Stimulated activated CD4-positive, alpha-beta T cell treated with anti-CD3 and anti-CD28 coated beads, Interleukin-1b, Interleukin-23, amount 100 ng/mL, for 48 hours (primary cell): Measurements from ENCODE around the gene CTDSP2.
"Not testable (repeated sequence)": the region's sequence is repeated elsewhere in the genome, so short reads cannot be mapped to it uniquely, and the experiment has no call there.

Experiments used
- DNase-seq: peaks from one replicate; pipeline ENCODE4 v3.0.0-alpha.2; 2020

CTDSP2 gene

GRCh38 chr12:57832966-57833365 lies 13.6 kb downstream of the CTDSP2 start:
- DNase-seq: no peak

DNA sequence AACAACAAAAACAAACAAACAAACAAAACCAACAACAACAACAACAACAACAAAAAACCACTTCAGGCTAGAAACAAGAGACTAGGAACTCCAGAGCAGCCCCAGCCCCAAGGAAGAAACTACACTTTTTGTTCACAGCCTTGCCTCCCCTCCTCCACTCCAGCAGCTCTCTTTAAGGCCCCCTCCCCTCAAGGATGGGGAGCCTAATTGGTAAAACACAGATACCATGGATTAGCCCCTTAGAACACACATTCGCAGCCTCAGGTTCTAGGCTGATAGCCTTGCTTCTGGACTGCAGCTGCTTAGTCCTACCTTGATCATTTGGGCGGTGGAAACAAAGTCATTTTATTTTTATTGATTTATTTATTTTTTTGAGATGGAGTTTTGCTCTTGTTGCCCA lies 16.1 kb downstream of the CTDSP2 start:
- DNase-seq: no peak

DNA sequence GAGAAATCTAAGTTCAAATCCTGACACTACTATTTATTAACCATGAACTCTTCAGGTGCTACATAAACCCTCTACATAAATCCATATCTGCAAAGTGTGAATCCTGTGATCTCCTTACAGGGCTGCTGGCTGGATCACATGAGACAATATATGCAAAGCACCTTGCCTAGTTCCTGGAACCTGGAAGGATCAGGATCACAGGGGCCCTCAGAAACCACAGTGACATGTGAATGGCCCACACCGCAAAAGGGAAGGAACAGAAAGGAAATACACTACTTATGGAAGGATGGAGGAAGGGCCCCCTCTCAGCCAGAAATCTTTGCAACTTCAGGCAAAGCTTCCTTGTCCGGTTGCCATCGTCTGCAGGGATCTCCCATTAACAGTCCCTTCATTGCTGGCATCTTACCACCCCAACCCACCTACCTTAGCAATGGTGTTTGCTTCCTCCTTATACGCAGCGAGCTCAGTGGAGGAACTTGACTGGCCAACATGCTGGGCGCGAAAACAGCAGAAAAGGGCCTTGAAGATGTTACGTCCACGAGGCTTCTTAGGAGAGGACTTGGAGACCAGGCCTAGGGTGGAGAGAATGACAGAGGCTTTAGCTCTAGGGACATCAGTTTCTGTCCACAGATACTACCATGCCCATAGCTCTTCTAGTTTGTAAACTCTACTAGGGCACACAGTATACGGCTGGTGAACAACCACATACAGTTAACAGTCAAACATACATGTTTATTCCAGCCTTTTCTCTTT lies 17.3 kb downstream of the CTDSP2 start:
- DNase-seq: no peak

DNA sequence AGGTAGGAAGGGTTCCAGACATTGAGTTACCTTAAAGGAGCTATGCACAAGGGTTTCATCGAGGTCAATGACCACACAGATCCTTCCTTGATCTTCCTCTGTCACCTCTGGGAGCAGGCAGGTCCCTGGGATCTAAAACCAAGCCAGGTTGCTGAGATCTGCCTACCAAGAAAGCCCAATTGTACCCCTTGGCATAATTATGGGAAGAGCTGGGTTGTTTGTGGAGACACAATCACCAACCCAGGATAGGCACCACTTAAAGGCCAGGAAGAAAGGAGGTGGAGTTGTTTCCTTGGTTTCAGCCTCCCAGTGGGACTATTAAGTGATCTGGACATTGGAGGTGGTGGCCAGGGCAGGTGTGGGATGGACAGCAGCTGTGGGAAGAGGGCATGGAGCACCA lies 19.6 kb downstream of the CTDSP2 start:
- DNase-seq: no peak

DNA sequence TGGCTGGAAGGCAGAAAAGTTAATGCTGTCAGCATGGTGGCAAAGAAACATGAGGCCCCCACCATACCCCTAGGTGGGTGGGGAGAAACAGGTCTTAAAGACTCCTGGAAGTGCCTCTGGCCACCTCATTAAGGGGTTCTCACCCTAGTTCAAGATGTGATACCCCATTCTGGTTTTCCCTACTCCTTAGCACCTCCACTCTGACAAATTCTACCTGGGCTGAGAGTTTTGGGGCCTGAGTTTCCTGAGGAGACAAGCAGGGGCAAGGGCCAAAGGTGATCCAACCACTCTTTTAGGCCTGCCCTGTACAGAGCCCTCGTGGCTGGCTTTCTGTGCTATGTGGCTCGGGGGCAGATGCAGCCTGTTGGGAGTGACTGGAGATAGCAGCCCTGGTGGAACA lies 20.1 kb downstream of the CTDSP2 start:
- no peak for DNase-seq

DNA sequence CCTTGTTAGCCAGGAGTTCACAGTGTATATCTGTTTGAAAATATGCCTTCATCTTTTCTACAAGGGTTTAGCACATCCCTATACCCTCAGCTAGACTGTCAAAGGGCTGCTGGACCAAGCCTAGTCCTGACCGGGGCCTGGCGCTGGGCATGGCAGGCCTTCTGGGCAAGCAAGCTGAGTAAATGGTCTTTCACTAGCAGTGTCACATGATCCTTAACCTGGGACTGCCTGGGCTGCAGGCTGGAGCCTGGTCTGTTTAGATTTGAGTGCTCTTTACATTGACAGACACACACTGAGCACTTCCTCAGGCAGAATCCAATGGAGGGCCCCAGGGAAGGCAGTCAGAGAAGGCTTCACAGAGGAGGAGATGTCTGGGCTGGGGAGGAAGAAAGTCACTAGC lies 21.1 kb downstream of the CTDSP2 start:
- no peak for DNase-seq

DNA sequence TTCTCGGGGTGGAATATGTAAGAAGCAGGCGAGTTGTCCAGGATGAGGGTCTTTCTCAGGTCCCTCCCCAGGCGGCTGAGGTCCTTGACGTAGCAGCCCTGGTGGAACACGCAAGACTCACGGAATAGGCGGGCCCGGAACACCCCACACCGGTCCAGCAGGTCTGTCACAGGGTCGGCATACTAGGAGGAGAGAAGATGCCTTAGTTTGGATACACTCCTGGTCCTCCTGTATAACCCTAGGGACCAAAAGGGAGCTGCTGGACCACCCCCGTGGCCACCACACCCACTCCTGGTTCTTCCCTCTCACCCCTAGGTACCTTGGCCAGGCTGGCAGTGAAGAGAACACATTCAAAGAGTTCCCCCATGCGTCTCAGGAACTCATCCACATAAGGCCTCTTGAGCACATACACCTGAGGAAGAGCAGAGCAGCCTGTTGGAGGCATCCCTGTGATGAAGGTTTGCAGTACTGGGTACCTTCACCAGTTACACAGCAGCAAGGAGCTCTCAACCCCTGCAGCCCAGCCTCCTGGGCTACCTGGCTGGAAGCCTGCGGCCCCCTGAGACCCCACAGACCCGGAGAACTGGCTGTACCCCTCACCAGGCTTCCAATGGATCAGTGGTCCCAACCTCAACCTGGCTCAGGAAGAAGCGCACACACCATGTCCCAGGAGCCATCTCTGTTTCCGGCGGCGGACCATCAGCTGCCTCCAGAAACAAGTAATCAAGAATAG lies 22.5 kb downstream of the CTDSP2 start:
- DNase-seq: no peak

- DNase-seq: no peak
Measured at GRCh38 chr12:57823131-57823907, 23.2 kb downstream of the CTDSP2 start.

DNA sequence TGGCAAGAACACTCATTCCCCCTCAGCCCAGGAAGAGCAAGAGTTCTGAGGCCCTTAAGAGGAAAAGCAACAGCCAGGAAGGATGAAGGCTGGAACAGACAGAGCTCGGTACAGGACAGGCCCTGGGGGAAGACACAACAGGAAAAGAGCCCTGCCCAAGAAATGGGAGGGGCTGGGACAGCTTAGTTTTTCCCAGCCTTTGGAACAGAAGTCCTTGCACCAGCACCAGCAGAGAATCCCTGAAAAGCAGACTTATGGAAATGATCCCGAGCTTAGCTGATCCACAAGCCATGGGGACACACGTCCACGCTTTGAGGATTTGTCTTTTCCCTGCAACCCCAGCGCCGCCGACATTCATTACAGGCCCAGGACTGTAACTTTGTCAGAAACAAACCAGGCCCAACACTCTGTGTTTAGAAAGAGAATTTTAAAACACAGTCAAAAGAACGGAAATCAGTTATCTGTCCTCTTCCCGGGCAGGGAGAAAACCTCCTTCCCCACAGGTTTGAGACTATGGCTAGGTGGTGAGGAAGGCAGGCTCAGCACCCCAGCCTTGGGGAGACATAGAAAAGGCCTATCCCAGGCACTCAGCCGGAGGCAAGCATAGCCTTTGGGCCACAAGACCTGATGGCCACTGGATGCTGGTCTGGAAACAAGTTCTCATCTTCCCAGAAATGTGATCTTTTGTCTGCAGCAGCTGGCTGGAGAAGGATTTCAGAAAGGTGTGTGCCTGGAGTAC lies 24.0 kb downstream of the CTDSP2 start:
- DNase-seq: no peak

DNA sequence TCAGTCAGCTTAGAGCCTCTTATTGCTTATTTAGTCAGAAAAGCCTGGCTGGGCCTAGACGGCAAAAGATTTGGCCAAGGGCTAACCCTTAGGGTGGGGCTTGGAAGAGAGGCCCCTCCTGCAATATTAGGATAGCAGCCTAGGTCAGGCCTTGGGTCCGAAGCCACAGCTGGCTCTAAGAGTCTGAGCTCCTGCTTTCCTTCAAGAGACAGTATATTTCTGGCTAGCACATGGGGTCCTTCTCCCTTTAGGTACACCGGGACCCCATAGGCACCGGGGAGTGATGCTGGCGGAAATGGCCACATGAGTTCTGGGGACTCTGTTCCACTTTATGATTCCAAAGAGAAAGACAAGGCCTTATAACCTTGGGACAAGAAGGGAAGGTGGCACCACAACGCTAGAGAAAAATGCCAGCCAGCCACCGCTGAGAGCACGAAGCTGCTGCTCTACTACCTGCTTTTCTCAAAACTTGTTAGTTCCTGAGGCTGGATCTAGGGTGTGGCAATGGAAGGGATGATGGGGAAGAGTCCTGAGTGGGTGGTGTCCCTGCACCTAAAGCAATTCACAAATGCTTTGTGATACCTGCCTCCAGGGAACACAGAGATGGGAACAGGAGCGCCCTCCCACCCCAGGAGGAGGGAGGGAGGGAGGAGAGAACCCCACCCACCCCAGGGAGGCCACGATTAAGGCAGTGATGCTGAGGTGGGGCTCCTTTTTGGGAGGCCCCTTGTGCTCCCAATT lies 24.9 kb downstream of the CTDSP2 start:
- no peak for DNase-seq

- DNase-seq: not testable (repeated sequence)
Measured at GRCh38 chr12:57821015-57821414, 25.5 kb downstream of the CTDSP2 start.

DNA sequence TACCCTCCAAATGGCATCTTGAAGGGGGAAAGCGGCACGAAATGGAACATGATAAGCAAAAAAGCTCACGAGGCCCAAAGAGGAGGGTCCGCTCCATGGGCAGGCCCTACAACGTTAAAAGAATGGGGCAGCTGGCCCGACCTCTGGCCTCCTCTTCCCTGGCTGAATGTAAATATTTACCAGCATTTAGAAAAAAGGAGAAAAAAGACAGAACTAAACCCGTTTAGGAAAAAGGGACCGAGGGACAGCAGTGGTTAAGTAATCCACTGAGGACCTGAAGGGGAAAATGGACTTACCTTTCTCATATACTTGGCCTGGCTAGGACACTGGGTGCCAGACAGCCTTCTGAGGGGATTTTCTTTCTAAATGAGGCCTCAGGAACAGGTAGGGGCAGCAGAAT lies 26.4 kb downstream of the CTDSP2 start:
- DNase-seq: not testable (repeated sequence)

GRCh38 chr12:57817990-57818331 lies 28.6 kb downstream of the CTDSP2 start:
- not testable (repeated sequence) for DNase-seq

DNA sequence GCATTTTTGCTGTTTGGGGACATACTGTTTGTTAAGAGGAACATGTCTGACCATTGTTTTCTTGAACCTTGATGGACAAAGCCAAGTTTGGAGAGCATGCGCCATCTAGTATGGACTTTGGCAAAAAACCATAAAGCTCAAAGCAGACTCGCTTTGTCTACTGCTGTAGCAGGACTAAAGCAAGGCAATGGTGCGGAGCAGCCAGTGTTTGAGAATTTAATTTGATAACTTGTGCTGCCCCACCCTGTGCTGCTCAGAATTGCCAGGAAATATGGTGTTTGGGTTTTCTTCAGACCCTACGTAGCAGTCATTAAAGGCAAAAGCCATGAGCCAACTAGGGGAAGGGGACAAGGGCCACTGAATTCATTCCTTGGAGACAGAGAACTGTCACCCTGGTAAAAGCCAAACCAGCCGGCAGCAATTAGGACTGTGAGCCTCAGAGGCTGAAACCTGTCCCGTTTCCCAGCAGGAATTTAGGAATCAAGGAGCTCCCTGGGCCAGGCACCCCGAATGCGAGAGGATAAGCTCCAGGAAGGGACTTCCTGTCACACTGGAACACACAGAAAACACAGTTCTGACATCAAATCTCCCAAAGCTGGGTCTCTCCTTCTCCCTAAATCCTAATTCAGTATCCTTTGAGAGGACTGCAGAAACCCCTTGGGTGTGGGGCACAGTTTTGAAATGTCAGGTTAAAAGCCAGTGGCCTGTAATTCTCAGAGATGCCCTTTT lies 29.1 kb downstream of the CTDSP2 start:
- DNase-seq: no peak

DNA sequence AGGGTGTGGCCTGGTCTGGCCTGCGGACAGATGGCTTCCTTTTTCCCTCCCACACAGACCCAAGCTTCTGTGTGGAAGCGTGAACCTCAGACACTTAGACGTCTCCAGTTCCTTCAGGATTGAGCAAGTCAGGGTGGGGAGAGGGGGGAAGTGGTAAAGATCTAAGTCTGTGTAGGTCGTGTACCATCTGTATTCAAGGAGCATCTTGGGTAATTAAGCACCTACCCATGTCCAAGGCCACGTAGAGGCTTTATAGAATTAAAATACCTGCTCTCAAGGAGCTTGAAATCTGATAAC lies 29.7 kb downstream of the CTDSP2 start:
- no peak for DNase-seq

GRCh38 chr12:57816001-57816854 lies 30.3 kb downstream of the CTDSP2 start:
- no peak for DNase-seq

- peak; percentile 30 for DNase-seq
Measured at GRCh38 chr12:57815177-57816000, 31.1 kb downstream of the CTDSP2 start.

DNA sequence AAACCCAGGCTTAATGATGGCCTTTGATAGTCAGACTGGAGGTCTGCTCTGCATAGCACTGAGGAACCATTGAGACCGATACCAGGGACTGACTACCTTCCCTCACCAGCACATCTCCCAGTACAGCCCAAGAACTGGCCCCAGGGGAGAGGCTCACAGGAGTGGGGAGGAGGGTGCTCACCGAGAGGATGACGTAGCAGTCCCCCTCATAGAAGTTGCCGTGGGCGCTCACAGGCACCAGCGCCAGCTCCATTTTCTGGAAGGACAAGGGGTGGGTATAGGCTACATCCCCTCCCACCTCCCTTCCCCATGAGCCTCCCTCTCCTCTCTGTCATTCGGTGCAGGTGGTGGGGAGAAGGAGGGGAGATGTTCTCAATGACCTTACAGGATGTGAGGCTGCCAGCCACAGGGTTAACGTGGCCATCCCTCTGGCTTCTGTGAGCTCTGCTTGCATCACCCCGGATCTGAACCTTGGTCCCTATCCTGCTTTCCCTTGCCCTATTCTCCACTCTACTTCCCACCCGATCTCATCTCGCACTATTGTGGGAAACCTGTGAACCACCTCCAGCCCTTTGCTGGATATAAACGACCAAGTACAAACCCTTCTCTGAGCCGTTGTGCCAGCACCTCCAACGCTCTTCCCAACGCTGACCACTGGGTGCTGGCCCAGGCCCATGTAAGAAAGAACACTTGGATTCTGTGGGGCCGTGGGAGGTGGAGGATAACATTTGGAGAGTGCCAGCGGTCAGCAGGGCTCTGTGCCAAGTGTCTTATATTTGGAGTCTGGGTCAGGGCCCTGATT lies 32.4 kb downstream of the CTDSP2 start:
- DNase-seq: no peak
